Activated T-cell treated with anti-CD3 and anti-CD28 coated beads for 4 hours (primary cell): Measurements from ENCODE around the gene ELF5.

Experiments
- DNase-seq: peaks from one replicate; pipeline ENCODE4 v3.0.0-alpha.2; 2020

ELF5 gene

DNA sequence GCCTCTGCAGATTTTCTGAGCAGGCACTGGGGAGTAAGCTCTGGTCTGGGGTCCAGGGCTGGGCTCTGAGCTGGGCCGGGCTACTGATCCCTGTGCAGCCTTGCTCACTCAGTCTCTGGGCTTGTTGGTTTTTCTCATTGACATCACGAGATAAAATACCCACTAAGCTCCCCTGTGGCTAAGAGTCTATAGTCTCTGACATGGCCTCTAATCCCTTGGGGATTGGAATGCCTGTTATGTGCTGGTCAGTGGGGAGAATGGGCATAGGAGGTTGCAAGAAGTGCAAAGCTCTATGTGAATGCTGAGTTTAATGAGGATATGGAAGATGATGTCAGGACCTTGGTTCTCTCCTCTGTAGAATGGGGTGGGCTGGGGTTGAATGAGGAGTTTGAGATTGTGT, 23.3 kb downstream of the ELF5 start:
- DNase-seq, result no peak

DNA sequence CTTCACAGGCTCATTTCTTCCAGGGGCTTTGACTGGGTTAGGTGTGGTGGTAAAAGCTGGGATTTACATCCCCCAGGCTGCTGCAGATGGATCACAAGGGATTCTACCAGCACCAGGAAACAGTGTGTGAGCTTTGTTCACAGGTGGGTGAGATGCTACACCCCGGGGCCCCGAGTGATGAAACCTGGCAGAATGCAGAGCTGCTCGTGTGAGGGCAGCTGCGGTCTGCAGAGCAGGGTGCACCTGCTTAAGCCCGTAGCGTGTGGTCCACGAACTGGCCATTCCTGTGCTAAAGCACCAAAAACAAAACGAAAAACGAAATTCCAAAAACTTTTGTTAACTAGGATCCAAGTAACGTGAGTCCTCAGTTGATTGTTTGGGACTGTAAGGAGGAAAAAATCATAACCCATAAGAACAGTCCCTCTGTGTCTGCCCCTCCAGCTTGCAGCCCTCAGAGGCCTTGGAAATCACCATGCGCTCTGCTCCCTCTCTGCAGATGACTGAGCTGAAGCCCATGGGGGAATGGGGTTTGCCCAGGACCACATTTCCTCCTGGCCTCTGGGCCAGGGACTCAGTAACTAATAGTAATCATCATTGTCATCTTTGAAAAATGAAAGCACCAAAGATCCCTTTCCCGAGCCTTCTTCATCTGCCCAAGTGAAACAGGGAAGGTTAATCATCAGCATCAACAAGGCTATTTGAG, 24.6 kb downstream of the ELF5 start:
- no peak for DNase-seq

DNA sequence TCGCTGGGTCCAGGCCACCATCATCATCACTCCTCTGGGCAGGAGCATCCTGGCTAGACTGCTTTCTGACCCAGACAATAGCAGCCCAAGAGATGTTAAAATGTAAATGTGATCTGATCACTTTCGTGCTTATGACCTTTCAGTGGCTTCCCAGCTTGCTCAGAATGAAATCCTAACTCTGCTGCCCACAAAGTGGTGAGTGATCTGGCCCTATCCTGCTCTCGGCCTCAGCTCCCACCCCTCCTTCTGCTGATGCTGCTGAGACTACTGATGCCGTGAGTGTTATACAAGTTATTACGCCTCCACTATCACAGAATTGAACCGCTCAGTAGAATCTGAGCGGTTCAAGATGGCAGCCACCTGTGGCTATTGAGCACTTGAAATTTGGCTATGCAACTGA, 26.2 kb downstream of the ELF5 start:
- no peak for DNase-seq

DNA sequence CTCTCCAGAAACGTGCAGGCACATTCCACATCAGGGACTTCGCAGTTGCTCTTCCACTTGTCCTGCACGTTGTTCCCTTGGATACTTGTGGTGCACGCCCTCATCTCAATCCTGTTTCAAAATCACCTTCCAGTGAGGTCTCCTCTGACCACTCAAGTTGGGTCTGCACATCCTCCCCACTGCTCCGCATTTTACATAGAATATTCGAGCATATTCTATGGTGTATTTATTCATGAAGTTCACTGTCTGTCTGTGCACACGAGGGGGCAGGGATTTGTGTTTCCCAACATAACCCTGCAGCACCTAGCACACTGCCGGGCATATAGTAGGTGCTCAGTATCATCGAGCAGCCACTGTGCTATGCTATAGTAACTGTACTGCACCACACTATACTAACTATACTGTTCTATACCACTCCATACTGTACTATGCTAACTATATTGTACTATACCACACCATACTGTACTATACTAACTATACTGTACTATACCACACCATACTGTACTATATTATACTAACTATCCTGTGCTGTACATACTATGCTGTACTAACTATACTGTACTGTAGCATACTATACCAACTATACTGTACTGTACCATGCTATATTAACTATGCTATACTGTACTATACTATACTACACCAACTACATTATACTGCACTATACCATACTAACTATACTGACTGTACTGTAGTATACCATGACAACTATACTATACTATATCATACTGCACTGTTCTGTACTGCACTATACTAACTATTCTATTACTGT, 30.3 kb downstream of the ELF5 start:
- DNase-seq, result no peak

DNA sequence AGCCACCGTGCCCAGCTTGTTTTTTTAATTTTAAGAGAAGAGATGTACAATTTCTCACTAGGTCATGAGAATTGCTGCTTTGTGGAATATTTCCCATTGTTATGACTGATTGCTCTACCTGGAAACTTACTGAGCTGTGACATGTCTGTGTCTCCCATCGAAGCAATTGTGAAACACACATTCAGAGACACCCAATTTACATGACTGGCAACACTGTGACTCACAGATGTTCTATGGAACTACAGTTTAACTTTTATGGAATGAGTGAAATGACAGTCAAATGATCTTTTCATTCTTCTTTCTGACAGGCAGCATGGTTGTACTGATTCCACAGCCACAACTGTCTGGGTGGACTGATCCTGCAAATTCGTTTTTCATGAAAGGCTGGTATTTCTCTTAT, 32.3 kb downstream of the ELF5 start:
- no peak for DNase-seq

DNA sequence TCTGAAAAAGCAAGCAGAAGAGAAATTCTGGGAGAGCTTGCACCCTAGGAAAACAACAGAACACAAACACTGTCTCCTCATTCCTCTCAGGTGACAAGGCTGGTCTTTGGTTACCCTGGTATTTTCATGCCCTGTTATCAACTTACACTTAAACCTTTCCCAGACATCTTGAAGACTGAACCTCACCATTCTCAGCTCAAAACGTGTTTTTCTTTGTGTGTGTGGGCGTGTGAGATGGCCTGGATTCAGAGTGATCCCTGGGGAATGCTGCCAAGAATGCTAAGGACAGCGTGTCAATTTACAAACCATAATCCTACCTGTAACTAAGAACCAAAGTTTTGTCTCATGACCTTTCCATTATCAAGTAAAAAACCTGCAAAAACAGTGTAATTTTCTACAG, 33.3 kb downstream of the ELF5 start:
- no peak for DNase-seq

DNA sequence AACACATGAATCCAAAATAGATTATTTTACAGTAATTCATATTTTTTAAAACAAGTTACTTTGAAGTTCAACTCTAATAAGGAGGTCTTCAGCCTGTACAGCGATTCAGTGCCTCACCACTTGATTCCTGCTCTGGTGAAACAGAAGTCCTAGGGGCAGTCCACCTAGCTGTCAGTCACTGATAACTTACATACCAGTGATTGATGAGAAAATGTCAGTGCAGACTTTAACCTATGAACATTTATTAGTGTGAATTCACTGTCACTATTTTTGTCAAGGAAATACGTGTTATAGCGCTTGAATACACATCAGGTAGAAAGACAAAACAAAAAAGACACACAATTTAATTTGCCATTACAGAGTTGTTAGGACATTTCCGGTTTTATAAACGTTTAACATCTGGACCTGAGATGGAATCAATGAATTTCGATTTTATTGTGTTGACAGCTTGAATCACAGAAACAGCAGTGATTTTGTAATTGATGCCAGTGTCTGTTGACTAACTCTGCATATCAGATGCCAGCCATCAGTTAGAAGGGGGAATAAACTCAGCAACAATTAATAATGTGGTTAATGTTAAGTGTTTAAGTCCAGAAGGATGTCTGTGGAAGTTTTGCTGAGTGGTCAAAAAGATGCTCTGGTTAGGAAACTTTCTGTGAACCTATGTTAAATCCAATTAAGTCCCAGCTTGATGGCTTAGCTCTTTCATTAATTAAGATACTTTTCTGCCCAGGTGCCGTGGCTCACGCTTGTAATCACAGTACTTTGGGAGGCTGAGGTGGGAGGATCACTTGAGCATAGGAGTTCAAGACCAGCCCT, 34.5 kb downstream of the ELF5 start:
- DNase-seq, result no peak

DNA sequence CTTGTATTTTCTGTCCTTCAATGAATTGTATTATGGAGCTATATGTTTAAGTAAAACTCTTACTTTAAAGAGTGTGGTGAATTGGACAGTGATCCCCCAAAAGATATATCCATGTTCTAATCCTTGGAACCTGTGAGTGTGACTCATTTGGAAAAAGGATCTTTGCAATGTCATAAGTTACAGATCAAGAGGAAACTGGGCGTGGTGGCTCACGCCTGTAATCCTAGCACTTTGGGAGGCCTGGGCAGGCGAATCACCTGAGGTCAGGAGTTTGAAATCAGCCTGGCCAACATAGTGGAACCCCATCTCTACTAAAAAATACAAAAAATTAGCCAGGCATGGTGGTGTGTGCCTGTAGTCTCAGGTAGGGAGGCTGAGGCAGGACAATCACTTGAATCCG, 36.7 kb downstream of the ELF5 start:
- DNase-seq, result no peak

DNA sequence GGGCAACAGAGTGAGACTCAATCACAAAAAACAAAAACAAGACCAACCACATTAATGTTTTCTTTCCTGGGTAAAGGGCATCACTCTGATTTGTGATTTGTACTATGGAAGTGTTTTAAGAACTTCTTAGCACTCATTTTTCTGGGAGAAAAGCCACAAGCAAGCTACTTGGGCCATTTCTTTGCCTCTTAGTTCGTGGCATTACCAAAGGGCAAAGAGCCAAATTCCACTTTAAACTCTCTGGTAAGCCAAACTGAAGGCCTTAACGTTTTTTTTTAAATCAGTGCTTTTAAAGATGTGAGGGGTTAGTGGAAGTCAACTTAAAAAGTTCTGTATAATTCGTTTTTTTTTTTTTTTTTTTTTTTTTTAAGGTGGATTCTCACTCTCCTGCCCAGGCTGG, 37.9 kb downstream of the ELF5 start:
- no peak for DNase-seq

DNA sequence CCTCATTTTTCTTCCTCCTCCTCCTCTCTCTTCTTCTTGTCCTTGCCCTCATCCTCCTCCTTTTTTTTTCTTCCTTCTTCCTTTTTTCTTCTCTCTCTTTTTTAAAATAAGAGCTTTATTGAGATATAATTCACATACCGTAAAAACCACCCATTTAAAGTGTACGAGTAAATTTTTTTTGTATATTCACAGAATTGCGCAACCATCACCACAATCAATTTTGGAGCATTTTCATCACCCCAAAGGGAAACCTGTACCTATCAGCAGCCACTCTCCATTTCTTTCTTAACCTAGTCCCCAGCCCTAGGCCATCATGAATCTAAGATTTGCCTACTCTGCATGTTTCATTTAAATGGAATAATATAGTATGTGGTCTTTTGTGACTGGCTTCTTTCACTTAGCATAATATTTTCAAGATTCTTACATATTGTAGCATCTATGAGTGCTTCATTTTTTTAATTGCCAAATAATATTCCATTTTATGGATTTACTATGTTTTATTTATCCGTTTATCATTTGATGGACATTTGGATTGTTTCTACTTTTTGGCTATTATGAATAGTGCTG, 39.9 kb downstream of the ELF5 start:
- DNase-seq, result no peak

DNA sequence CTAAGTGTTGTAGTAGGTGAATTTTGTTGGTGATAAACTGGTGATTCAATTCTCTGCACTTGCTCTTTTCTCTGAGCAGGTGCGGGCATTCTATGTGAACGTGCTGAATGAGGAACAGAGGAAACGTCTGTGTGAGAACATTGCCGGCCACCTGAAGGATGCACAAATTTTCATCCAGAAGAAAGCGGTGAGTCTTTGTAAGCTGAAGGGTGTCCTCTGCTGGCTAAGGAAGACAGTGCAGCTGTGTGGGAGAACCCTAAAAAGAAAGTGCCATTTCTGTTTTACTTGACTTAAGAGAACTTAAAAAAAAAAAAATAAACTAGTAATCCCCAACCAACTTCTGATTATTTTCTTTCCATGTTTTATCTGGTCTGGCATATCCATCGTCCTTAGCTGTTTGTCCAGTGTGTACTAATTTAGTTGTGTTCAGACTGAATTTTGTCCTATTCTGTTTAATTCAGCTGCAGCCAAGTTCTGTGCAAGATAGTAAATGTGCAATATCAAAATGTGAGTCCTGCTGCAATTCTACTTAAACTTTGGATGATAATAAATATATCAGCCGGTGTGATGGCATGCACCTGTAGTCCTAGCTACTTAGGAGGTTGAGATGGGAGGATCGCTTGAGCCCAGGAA, 45.3 kb downstream of the ELF5 start:
- peak; percentile 4 for DNase-seq

DNA sequence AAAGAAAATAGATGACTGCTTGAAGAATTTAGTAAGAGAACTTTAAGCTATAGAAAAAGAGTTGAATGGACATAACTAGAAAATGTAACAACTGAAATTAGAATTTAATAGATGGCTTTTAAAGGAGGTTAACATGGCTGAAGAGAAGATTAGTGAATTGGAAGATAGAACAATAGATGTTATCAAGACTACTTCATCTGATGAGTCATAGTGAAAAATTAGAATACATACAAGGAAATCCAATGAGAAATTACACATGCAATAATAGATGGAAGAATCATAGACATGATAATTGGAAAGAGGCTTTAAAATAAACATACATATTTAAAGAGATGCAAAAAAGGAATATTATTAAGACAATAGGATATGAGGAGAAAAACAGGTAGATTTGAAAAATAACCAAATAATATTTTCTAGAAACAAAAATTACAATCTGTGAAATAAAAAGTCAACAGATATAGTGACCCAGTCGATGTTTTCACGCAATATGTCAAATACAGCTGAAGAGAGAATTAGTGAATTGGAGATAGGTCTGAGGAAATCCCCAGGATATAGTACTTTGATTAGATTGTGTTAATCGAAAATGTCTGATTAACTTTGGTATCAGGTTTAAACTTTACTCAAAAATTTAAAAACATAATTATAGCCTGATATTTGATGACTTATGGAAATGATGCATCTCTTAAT, 46.6 kb downstream of the ELF5 start:
- no peak for DNase-seq

DNA sequence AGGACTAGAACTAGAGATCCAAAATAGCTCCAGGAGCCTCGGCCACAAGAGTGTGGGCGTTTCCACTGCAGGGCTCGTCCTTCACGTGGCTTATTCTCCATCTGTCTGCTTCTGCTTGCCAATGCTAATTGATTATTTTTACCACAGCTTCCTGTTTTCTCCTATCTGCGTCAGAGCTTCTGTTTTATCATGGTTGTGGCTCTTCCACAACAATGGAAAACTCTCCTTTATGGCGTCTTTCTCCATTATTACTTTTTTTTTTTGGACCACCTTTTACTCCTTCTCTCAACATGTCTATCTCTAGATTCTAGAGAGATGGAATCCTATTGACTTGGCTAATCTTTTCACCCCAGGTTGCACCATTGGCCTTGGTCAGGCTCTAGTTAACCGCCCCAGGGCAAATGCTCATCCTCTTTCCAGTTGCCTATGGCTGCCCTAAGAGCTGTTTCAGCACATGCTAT, 49.0 kb downstream of the ELF5 start:
- no peak for DNase-seq

DNA sequence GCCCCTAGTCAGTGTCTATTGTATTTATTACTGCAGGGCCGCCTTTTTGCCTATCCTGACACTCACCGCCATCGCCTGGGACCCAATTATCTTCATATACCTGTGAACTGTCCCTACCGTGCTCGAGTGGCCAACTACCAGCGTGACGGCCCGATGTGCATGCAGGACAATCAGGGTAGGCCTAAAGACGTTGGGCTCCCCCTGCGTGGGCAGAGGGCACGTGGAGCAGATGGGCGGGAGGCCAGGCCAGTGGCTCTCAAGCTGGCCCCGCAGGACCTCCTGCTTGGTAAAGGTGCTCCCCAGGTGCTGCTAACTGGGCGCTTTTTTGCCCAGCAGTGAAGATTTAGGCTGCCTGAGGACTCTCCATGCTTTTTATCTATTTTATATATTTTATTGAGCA, 52.4 kb downstream of the ELF5 start:
- no peak for DNase-seq

DNA sequence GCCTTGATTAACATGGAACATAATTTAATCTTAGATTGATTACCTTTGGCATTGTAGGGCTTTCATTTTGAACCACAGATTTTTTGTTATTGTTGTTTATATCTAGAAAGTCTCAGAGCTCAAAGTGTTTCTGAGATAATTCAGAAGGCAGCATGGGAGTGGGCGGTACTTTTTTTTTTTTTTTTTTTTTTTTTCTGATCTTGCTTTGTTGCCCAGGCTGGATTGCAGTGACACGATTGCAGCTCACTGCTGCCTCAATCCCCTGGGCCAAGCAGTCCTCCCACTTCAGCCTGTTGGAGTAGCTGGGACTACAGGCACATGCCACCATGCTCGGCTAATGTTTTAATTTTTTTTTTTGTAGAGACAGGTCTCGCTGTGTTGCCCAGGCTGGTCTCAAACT, 53.3 kb downstream of the ELF5 start:
- DNase-seq, result no peak

DNA sequence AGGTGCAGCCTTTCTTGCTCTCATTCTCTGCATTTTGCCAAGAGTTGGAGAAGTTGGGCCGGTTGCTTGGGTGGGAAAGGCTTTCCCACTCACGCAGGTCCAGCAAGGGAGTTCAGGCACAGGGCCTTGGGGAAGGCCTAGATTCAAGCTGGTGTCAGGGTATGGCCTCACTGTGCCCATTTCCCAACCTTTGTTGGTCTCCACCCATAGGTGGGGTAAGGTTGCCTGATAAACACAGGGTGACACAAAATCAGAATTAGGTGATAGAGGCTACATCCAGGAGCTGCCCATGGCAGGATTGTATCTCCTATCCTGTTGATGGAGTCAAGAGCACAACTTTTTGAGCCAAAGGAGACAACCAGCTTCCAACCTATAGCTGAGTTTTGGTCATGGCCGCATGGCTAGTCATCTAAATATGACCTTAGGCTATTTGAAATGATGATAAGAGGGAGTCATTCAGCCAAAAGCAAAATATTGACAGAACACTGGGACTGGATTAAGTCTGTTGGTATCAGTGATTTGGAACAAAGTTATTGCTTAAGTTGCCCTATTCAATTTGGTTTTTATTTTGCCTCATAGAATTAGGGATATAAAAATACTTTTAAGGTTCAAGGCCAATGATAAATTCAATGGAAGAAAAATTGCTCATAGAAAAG, 54.0 kb downstream of the ELF5 start:
- DNase-seq, result no peak

DNA sequence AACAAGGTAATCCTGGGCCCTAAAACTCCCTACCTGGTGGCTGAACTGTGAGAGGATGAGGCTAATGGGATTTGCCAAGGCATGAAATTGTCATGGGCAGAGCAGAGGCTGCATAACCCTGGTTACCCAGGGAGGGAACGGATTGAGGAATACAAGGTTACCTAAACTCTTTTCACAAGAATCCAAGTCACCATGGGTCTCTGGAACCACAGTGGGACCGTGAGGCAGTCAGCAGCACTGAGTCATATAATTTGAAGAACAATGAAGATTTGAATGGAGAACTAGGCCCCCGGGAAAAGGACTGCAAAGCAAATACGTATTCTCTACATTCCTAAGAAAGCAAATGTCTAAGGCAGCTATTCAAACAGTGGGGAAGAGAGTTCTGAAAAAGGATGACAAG, 55.1 kb downstream of the ELF5 start:
- no peak for DNase-seq

DNA sequence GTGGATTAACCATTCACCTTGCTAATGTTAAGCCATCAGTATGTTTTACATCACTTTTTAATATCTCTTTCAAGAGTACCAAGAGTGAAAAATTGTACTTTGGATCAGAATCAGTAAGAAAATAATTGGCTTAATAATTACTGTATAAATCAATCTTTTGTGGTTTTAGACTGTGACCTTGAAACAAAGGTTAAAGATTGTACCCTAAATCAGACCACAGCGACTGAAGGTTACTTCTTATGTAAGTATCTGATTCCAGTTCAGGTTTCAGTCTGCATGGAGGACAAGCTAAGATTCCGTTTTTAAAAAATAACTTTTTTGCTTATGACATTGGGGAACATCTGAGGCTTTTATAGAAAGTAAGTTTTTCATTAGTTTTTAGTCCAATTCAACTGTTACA, 56.0 kb downstream of the ELF5 start:
- no peak for DNase-seq

DNA sequence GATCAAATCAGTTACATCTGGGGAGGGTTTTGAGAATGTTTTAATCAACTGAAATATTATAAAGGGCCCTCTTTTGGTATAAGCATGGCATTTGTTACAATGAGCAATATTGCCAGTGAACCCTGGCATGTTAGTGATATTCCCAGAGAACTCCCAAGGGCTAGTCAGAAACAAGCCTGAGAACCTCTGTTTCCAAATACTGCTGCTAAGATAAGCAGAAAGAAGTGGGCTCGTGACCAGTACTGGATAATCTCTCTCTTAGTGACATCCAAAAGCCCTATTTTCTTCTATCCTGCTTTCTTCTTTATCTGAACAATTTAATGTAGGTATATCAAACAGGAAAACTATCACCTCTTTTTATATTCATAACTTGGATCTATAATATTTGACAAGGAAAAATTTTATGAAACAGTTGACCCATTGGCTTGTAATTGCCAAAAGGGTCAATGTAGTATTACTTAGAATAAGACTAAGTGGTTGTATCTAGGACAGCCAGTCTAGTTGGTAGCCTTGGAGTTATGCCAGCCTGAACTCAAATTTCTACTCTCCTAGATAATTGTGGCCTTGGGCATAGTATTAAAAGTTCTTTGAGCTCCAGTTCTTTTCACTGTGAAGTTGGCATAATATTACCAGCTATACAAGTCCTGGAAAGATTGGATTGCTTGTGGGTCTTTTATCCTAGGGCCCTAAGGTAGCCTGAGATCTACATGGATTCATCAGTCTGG, 59.1 kb downstream of the ELF5 start:
- DNase-seq, result no peak

DNA sequence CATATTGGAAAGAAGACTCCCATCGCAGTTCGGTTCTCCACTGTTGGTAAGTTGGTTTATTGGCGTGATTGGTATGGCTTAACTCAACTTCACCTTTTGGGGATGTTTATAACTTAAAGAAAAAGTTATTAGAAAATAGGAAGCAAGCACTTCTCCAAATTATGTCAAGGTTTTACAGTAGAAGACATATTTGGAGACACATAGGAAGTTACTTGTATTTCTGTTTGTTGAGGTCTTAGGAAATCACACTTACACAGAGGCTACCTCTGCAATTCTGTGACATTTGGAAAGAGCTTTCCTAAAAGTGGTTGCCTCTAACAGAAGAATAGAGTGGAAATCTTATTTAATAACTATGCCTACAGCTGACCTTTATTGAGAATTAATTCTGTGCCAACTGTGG, 62.5 kb downstream of the ELF5 start:
- DNase-seq, result no peak

DNA sequence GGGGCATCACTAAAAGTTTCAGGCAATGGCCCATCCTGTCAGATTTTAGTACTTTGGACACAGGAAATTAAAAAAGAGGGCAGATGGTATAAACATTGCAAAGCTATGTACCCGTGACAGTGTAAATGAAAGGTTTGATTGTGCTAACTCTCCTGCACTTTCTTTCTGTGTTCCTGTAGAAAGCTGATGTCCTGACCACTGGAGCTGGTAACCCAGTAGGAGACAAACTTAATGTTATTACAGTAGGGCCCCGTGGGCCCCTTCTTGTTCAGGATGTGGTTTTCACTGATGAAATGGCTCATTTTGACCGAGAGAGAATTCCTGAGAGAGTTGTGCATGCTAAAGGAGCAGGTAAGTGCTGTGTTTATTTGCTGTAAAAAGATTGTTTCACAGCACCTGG, 64.6 kb downstream of the ELF5 start:
- no peak for DNase-seq
